HCT116 (cell line): Measurements from ENCODE around the gene ALK. TPM values are rescaled to one million over a fixed set of nuclear protein-coding genes. Genes with fewer than 3 reads are reported as not detected.

ENCODE experiments used
- ATAC-seq: fragments of 200-7000 bp; cut with Tn5 transposase; 2 replicates; pipeline ENCODE4 v1.9.1; 2020; ENCODE audit warnings: mild to moderate bottlenecking, moderate library complexity
- BruUV-seq: library from RNA; stranded (reverse); fragments of 400-500 nt; replicated peaks from 2 replicates; lab custom pipeline; 2021; lab: Mats Ljungman, UMichigan
- CTCF ChIA-PET: fragments of 300-600 bp; sonication (Branson Sonifier 250); formaldehyde crosslinking; loops from one replicate; lab custom pipeline; 2021; ENCODE audit warnings: antibody characterized with exemption; lab: Charles Lee
- POLR2A ChIA-PET: fragments of 300-600, 350-600 bp; sonication (Branson Sonifier 250); formaldehyde crosslinking; loops from one replicate; lab custom pipeline; 2021; ENCODE audit warnings: antibody characterized with exemption; lab: Charles Lee
- RAD21 ChIA-PET, 2 experiments: fragments of 300-600 bp; sonication (Branson Sonifier 250); formaldehyde crosslinking; loops; one replicate each; lab custom pipeline; 2023; ENCODE audit warnings: low total read pairs in 2 of 2; ENCODE audit not compliant: uncharacterized antibody in 2 of 2, unreplicated experiment in 2 of 2, low non-redundant PET in 1 of 2; lab: Charles Lee
- DNase-seq: peaks from one replicate; pipeline ENCODE4 v3.0.0-alpha.2; 2010; ENCODE audit warnings: low read depth, low spot score
- H2AFZ ChIP-seq: fragments of 200-600 bp; shearing (Covaris generic), sonication (generic); 2 replicates; pipeline ENCODE4 v1.6.1; 2017; ENCODE audit warnings: low read depth, mixed run types, mixed read lengths, antibody characterized with exemption, low read length; ENCODE audit not compliant: poor library complexity, severe bottlenecking
- H3K27ac ChIP-seq: 2 replicates; pipeline ENCODE4 v1.5.1; 2012; ENCODE audit warnings: low read depth, low read length
- H3K27me3 ChIP-seq: fragments of 200-600 bp; sonication (generic); 2 replicates; pipeline ENCODE4 v1.6.1; 2016; ENCODE audit warnings: mixed run types, low read length, mixed read lengths; ENCODE audit not compliant: insufficient read depth
- H3K36me3 ChIP-seq, 2 experiments: fragments of 200-500 bp in 1 of 2; fragments of 200-600 bp in 1 of 2; sonication (Bioruptor generic) in 1 of 2; sonication (generic) in 1 of 2; 2 replicates each; pipeline versions ENCODE4 v1.5.1 to v1.6.1; 2014 to 2016; ENCODE audit warnings: low read length in 2 of 2, inconsistent platforms in 1 of 2, mixed read lengths in 1 of 2, mixed run types in 1 of 2; ENCODE audit not compliant: insufficient read depth in 2 of 2, control insufficient read depth in 1 of 2
- H3K4me1 ChIP-seq, 2 experiments: fragments of 200-600 bp in 1 of 2; sonication (generic) in 1 of 2; 2 replicates each; pipeline versions ENCODE4 v1.5.1 to v1.6.1; 2012 to 2017; ENCODE audit warnings: low read length in 2 of 2, inconsistent platforms in 1 of 2, mild to moderate bottlenecking in 1 of 2, mixed read lengths in 1 of 2, mixed run types in 1 of 2, moderate library complexity in 1 of 2; ENCODE audit not compliant: insufficient read depth in 2 of 2, control insufficient read depth in 1 of 2
- H3K4me2 ChIP-seq: fragments of 200-600 bp; sonication (generic); 2 replicates; pipeline ENCODE4 v1.6.1; 2017; ENCODE audit warnings: mixed run types, low read length, mixed read lengths
- H3K4me3 ChIP-seq, 2 experiments: fragments of 200-600 bp in 1 of 2; sonication (generic) in 1 of 2; replicated peaks in 1 of 2; 2 replicates each; pipeline ENCODE4 v1.5.1; 2011 to 2016; ENCODE audit warnings: low read length in 2 of 2, control low read depth in 1 of 2, low read depth in 1 of 2, mild to moderate bottlenecking in 1 of 2, mixed read lengths in 1 of 2, mixed run types in 1 of 2
- H3K79me2 ChIP-seq: fragments of 200-600 bp; sonication (generic); 2 replicates; pipeline ENCODE4 v1.6.1; 2017; ENCODE audit warnings: mild to moderate bottlenecking, mixed run types, low read length, moderate library complexity, mixed read lengths; ENCODE audit not compliant: insufficient read depth
- H3K9ac ChIP-seq: fragments of 200-600 bp; sonication (generic); 2 replicates; pipeline ENCODE4 v1.6.1; 2016; ENCODE audit warnings: low read length, mixed read lengths
- H3K9me2 ChIP-seq: fragments of 200-600 bp; sonication (generic), shearing (Covaris generic); 2 replicates; pipeline ENCODE4 v1.6.1; 2017; ENCODE audit warnings: mixed run types, mild to moderate bottlenecking, moderate library complexity; ENCODE audit not compliant: insufficient read depth
- H3K9me3 ChIP-seq, 2 experiments: fragments of 200-500 bp in 1 of 2; fragments of 200-600 bp in 1 of 2; sonication (Bioruptor generic) in 1 of 2; sonication (generic) in 1 of 2; 2 replicates each; pipeline ENCODE4 v1.6.1; 2014 to 2017; ENCODE audit warnings: low read length in 2 of 2, mixed read lengths in 2 of 2, inconsistent platforms in 1 of 2, low read depth in 1 of 2, mild to moderate bottlenecking in 1 of 2, mixed run types in 1 of 2, moderate library complexity in 1 of 2; ENCODE audit not compliant: control insufficient read depth in 1 of 2, insufficient read depth in 1 of 2
- H4K20me1 ChIP-seq: fragments of 200-600 bp; sonication (generic), shearing (Covaris generic); 2 replicates; pipeline ENCODE4 v1.6.1; 2017; ENCODE audit warnings: mixed run types, mild to moderate bottlenecking, moderate library complexity; ENCODE audit not compliant: insufficient read depth
- EZH2 ChIP-seq: fragments of 200-600 bp; sonication (generic); IDR thresholded peaks from 2 replicates; pipeline ENCODE4 v1.6.1; 2017; ENCODE audit warnings: antibody characterized with exemption, mixed run types
- POLR2AphosphoS5 ChIP-seq: IDR thresholded peaks from 2 replicates; pipeline ENCODE4 v1.6.1; 2011; ENCODE audit warnings: mild to moderate bottlenecking, low read depth, low read length, moderate library complexity
- TCF7L2 ChIP-seq: IDR thresholded peaks from 2 replicates; pipeline ENCODE4 v1.7.0; 2011; ENCODE audit warnings: borderline replicate concordance, inconsistent platforms; ENCODE audit not compliant: insufficient read depth, insufficient read length; ENCODE audit errors: extremely low read depth
- ZFX ChIP-seq: fragments of 450-650 bp; IDR thresholded peaks from 2 replicates; pipeline ENCODE4 v1.6.1; 2017
- ZNF274 ChIP-seq: fragments of 200-500 bp; sonication (Bioruptor generic); IDR thresholded peaks from 2 replicates; pipeline ENCODE4 v1.6.1; 2014; ENCODE audit warnings: mild to moderate bottlenecking, low read depth, low read length, inconsistent platforms
- intact Hi-C: fragments of 100-400 bp; cut with micrococcal nuclease; formaldehyde crosslinking; loops from 2 replicates; pipeline ENCODE4 v1.10.0; 2022
- total RNA-seq: library from RNA; stranded (reverse); gene quantifications from one replicate; pipeline ENCODE4 v1.2.1, GENCODE V29; 2021; ENCODE audit not compliant: unreplicated experiment
- TF ChIP-seq, protein P1 (sequence below): IDR thresholded peaks from 2 replicates; pipeline ENCODE4 v1.6.1; 2012

Gene ALK
- total RNA-seq, 1 experiment from 2014 or later: not detected

DNA sequence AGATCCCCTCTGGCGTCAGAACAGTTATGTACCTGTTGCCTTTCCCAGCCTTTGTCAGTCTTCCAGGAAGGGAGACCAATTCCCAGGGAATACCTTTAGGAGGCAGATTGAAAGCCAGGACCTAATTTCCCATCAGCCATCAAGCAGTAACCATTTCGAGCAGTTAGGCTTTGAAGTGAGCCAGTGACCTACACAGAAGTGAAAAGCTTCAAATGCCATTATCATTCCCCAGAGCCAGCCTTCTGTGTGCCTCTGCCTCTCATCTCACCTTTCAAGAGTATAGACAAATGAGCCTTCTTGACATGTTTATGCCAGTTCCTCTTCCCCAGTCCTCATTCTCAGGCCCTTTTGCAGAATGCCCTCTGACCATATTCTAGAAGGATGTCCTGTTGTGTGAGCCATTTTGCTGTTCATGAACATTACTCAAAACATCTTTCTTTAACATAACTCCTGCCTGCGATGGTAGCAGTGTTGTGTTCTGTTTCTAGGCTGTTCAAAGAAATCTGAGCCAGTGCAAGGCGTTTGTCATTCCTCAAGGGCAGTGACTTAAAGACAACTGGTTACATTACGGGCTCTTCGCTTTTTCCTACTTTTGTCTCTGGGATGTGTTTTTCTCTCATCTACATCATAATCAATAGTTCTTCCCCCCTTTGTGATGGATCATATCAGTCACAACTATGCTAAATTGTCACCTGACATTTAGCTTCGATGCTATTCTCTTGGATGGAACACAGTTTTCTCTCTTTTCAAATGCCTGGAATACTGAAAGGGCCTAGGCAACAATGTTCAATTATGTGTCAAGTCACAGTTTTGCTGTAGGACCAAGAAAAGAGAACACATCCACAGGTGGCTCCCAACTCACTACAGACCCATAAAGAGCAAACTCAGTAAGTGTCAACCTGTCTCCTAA, 138.6 kb downstream of the ALK start:
- RAD21 ChIA-PET: no interaction called here
- POLR2A ChIA-PET: no interaction called here
- ATAC-seq: no peak
- no peak for DNase-seq
- Histone ChIP-seq H2AFZ (no peak overlapping the region), H3K27me3 (peaks cover 72% of the 10 kb centered on the region), H3K4me1 (no peaks in the 10 kb centered on the region), H3K27ac (no peak overlapping the region), H3K4me3 (no peak overlapping the region), H4K20me1 (no peaks in the 10 kb centered on the region), H3K9me3 (no peaks in the 10 kb centered on the region), H3K4me2 (no peak overlapping the region), H3K79me2 (no peaks in the 10 kb centered on the region)
- CTCF ChIA-PET: no interaction called here
- intact Hi-C loops: no loop called here
- TF ChIP-seq POLR2AphosphoS5: no peak
- no peak for TF ChIP-seq ZFX
- no peak for TF ChIP-seq TCF7L2
- TF ChIP-seq, all 23 proteins: peak for 0
- H3K9me2 ChIP-seq: no peaks in the 10 kb centered on the region
- no peak overlapping the region for H3K9ac ChIP-seq
- no peaks in the 10 kb centered on the region for H3K36me3 ChIP-seq
- no TSS peak for BruUV-seq

DNA sequence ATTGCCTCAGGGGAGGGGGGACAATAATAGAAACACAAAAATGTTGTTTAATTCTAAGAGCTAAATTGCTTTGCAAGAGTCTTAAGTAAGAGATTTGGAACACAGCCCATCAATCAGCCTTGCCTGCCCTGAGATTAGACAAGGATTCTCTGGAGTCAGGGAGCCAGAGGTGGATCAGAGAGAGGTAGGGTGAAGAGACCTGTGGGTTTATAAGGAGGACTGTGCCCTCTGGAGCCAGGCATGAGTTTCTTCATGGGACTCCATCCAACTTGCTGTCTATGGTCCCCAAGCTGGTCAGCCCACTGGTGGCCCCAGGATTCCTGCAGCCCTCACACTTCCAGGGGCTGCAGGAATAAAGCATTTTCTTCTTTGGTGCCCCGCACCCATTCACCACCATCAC, 139.3 kb downstream of the ALK start:
- Histone ChIP-seq H3K27me3 (peaks cover 72% of the 10 kb centered on the region), H3K27ac (no peak overlapping the region), H3K4me3 (no peak overlapping the region), H3K9me3 (no peaks in the 10 kb centered on the region), H2AFZ (no peak overlapping the region), H3K36me3 (no peaks in the 10 kb centered on the region), H3K9me2 (no peaks in the 10 kb centered on the region), H3K79me2 (no peaks in the 10 kb centered on the region), H3K9ac (no peak overlapping the region), H4K20me1 (no peaks in the 10 kb centered on the region), H3K4me2 (no peak overlapping the region), H3K4me1 (no peaks in the 10 kb centered on the region)
- no peak for ATAC-seq
- ChIA-PET POLR2A (no interaction called here), RAD21 (no interaction called here), CTCF (no interaction called here)
- TF ChIP-seq POLR2AphosphoS5 (no peak), ZNF274 (no peak), EZH2 (no peak)
- TF ChIP-seq, protein P1, sequence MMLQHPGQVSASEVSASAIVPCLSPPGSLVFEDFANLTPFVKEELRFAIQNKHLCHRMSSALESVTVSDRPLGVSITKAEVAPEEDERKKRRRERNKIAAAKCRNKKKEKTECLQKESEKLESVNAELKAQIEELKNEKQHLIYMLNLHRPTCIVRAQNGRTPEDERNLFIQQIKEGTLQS: no peak
- no peak for DNase-seq
- intact Hi-C loops: no loop called here
- no TSS peak for BruUV-seq
